ENCODE measurements around the gene CACNG3.

Gene CACNG3

DNA sequence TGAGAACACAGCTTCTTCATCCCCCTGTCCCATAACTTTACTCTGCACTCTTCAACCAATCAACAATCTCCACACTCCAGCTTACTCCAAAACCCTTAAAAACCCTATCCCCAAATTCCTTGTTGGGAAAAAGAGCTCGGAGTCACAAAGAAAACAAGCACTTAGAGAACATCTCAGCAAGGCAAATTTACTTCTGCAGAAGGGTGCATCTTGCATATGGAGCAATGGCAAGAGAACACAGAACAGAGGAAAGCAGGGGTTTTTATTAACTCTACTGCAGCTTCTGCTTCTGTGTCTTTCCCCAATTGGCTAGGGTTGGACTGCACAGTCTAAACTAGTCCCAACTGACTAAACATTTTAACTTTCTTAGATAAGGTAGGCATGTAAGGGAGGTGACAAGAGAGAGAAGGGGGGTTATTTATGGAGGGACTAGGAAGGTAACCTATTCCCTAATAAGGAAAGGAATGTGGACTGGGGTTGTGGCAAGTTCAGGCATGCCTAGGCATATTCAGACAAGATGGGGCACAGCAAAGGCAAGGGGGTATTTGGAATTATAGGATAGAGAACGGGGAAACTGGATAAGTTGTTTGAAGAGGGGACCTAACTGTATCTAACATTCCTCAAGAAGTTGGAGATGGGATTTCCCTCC, 125.5 kb downstream of the CACNG3 start:
- no peaks in the 10 kb centered on the region for H3K4me1 ChIP-seq (ENCODE audit: control extremely low read depth in 1 of 4, control insufficient read depth in 4 of 4, insufficient read depth in 4 of 4, low read length in 3 of 4)
- no peak overlapping the region for H3K4me3 ChIP-seq (ENCODE audit: control insufficient read depth in 1 of 7, extremely low read depth in 1 of 7, insufficient read depth in 4 of 7, low read depth in 2 of 7, low read length in 6 of 7)
- no peak for DNase-seq
- WGBS (ENCODE audit: insufficient coverage): 100% methylated on average over 1 of the region's 2 CpGs
- peaks cover 0 to 2% (median 0%) of the 10 kb centered on the region in 5 experiments for H3K27me3 ChIP-seq (replicated peaks in 2 of 5; ENCODE audit: control insufficient read depth in 4 of 5, insufficient read depth in 5 of 5, low read length in 4 of 5)
- H3K36me3 ChIP-seq (ENCODE audit: control insufficient read depth in 4 of 4, insufficient read depth in 4 of 4, low read length in 3 of 4): no peaks in the 10 kb centered on the region
- POLR2A ChIA-PET: no interaction called here
- H3K27ac ChIP-seq (ENCODE audit: insufficient read depth in 1 of 2, low read depth in 1 of 2, low read length in 2 of 2, poor library complexity in 1 of 2, severe bottlenecking in 2 of 2): no peak overlapping the region
- CTCF ChIA-PET: no interaction called here
- H3K9me3 ChIP-seq (ENCODE audit: control extremely low read depth in 1 of 5, control insufficient read depth in 4 of 5, insufficient read depth in 2 of 5, low read depth in 1 of 5, low read length in 4 of 5): peaks cover 2 to 35% (median 13%) of the 10 kb centered on the region in 5 experiments

DNA sequence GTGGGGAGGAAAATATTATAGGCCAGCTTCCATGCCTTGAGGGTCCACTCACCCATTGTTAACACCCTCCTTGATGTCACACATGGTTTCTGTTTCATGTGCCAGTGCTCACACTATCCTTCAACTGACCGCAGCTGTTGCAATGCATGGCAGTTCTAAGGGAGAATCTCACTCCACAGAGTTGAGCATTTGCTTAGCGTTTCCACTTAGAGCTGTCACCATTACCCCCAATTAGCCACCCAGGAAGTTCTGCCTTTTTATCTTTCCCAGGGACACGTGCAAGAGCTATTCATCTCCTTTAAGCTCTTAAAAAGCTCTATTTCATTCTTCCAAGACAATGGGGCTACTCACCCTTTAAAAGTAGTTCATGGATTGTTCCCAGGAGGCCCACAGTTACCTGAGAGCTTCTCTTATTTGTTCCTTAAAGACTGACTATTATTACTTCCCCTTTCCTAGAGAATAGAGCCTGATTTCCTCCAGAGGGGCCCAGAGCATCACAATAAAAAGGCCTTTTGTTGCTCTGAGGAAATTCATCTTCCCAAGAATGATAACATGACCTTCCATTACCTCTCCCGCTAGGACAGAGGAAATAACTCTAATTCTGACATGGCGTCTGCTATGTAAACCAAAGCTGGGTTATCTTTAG, 126.8 kb downstream of the CACNG3 start:
- Histone ChIP-seq H3K9me3 (ENCODE audit: control extremely low read depth in 1 of 5, control insufficient read depth in 4 of 5, insufficient read depth in 2 of 5, low read depth in 1 of 5, low read length in 4 of 5) (peaks cover 2 to 30% (median 9%) of the 10 kb centered on the region in 5 experiments), H3K4me1 (ENCODE audit: control extremely low read depth in 1 of 4, control insufficient read depth in 4 of 4, insufficient read depth in 4 of 4, low read length in 3 of 4) (no peaks in the 10 kb centered on the region), H3K4me3 (ENCODE audit: control insufficient read depth in 1 of 7, extremely low read depth in 1 of 7, insufficient read depth in 4 of 7, low read depth in 2 of 7, low read length in 6 of 7) (no peak overlapping the region), H3K27me3 (replicated peaks in 2 of 5; ENCODE audit: control insufficient read depth in 4 of 5, insufficient read depth in 5 of 5, low read length in 4 of 5) (peaks cover 0 to 2% (median 0%) of the 10 kb centered on the region in 5 experiments), H3K36me3 (ENCODE audit: control insufficient read depth in 4 of 4, insufficient read depth in 4 of 4, low read length in 3 of 4) (no peaks in the 10 kb centered on the region), H3K27ac (ENCODE audit: insufficient read depth in 1 of 2, low read depth in 1 of 2, low read length in 2 of 2, poor library complexity in 1 of 2, severe bottlenecking in 2 of 2) (no peak overlapping the region)
- POLR2A ChIA-PET: no interaction called here
- no peak for DNase-seq
- WGBS (ENCODE audit: insufficient coverage): 15% methylated on average over 4 of the region's 5 CpGs
- CTCF ChIA-PET: no interaction called here

DNA sequence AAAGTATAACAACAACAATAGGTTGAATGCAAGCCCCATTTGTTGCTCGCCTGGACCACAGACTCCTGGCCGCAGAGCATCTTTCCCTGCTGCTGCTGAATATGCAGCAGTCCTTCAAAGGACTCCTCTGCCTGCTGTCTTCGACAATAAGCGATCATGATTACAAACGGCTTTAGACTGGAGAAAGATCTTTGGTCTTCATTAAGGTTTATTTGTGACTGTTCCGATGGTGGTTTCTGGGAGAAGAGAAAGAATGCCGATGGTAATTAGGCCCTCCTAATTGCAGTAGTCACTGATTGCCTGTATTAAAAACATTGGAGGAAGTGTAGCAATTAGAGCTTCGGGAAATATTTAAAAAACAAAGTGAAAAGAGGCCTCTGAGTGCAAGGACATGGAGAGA, 138.2 kb downstream of the CACNG3 start:
- CTCF ChIA-PET: no interaction called here
- DNase-seq: no peak
- Histone ChIP-seq H3K27me3 (replicated peaks in 2 of 5; ENCODE audit: control insufficient read depth in 4 of 5, insufficient read depth in 5 of 5, low read length in 4 of 5) (peaks cover 0 to 9% (median 2%) of the 10 kb centered on the region in 5 experiments), H3K9me3 (ENCODE audit: control extremely low read depth in 1 of 5, control insufficient read depth in 4 of 5, insufficient read depth in 2 of 5, low read depth in 1 of 5, low read length in 4 of 5) (no peaks in the 10 kb centered on the region), H3K4me1 (ENCODE audit: control extremely low read depth in 1 of 4, control insufficient read depth in 4 of 4, insufficient read depth in 4 of 4, low read length in 3 of 4) (no peaks in the 10 kb centered on the region), H3K27ac (ENCODE audit: insufficient read depth in 1 of 2, low read depth in 1 of 2, low read length in 2 of 2, poor library complexity in 1 of 2, severe bottlenecking in 2 of 2) (no peak overlapping the region), H3K36me3 (ENCODE audit: control insufficient read depth in 4 of 4, insufficient read depth in 4 of 4, low read length in 3 of 4) (no peaks in the 10 kb centered on the region), H3K4me3 (ENCODE audit: control insufficient read depth in 1 of 7, extremely low read depth in 1 of 7, insufficient read depth in 4 of 7, low read depth in 2 of 7, low read length in 6 of 7) (no peak overlapping the region)
- WGBS (ENCODE audit: insufficient coverage): 93% methylated on average over 7 of the region's 8 CpGs
- POLR2A ChIA-PET: no interaction called here

DNA sequence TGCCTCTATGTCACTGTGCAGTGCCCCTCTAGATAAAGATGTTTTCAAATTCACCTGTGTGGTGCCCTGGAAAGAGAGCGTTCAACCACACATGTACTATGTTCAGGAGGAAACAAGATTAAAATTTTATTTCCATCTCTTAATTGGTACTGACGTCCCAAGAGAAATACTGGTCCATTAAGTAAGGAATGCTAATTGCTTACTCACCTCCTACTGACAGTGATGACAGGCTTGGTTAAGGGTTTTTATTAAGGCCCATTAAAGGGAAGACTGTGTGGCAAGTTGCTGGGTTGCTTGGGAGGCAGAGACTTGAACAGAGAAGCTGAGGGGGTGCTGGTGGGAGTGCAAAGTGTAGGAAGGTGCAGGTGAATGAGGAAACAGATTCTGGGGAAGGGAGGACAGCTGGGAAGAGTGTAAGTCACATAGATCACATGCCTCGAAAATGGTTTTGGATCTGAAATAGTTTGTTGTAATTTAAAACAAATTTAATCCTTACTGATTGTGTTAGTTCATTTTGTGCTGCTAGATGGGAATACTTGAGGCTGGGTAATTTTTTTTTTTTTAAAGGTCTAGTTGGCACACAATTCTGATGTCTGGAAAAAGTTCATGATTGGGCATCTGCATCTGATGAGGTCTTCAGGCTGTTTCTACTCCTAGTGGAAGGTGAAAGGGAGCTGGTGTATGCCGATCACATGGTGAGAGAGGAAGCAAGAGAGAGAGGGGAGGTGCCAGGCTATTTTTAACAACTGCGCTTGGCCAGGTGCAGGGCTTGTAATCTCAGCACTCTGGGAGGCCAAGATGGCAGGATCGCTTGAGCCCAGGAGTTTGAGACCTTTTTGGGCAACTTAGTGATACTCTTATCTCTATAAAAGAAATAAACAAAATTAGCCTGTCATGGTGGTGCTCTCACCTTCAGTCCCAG, 140.5 kb downstream of the CACNG3 start:
- peaks cover 0 to 9% (median 2%) of the 10 kb centered on the region in 5 experiments for H3K27me3 ChIP-seq (replicated peaks in 2 of 5; ENCODE audit: control insufficient read depth in 4 of 5, insufficient read depth in 5 of 5, low read length in 4 of 5)
- H3K36me3 ChIP-seq (ENCODE audit: control insufficient read depth in 4 of 4, insufficient read depth in 4 of 4, low read length in 3 of 4): no peaks in the 10 kb centered on the region
- 75% methylated on average over 1 of the region's 6 CpGs for WGBS (ENCODE audit: insufficient coverage)
- H3K4me3 ChIP-seq (ENCODE audit: control insufficient read depth in 1 of 7, extremely low read depth in 1 of 7, insufficient read depth in 4 of 7, low read depth in 2 of 7, low read length in 6 of 7): no peak overlapping the region
- ChIA-PET POLR2A (no interaction called here), CTCF (no interaction called here)
- peaks cover 0 to 2% (median 0%) of the 10 kb centered on the region in 5 experiments for H3K9me3 ChIP-seq (ENCODE audit: control extremely low read depth in 1 of 5, control insufficient read depth in 4 of 5, insufficient read depth in 2 of 5, low read depth in 1 of 5, low read length in 4 of 5)
- no peak for DNase-seq
- no peaks in the 10 kb centered on the region for H3K4me1 ChIP-seq (ENCODE audit: control extremely low read depth in 1 of 4, control insufficient read depth in 4 of 4, insufficient read depth in 4 of 4, low read length in 3 of 4)
- no peak overlapping the region for H3K27ac ChIP-seq (ENCODE audit: insufficient read depth in 1 of 2, low read depth in 1 of 2, low read length in 2 of 2, poor library complexity in 1 of 2, severe bottlenecking in 2 of 2)

DNA sequence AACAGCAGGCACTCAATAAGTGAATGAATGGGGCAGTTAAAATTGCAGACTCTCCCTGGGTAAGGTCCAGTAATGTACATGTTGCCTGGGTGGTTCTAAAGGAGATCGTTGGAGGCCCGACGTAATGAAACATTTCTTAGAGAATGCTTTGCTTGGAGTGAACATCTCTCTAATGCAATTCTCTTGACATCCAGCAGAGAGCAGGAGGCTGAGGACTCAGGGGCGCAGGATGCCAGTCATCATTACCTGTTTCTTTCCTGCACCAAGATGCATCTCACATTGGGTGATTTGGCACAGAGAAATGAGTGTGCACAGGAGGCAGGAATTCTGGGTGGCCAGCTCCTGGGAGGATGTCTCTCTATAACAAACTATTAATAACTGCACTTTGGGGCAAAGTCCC, 152.9 kb downstream of the CACNG3 start:
- no peaks in the 10 kb centered on the region for H3K27me3 ChIP-seq (replicated peaks in 2 of 5; ENCODE audit: control insufficient read depth in 4 of 5, insufficient read depth in 5 of 5, low read length in 4 of 5)
- DNase-seq: no peak
- no peaks in the 10 kb centered on the region for H3K36me3 ChIP-seq (ENCODE audit: control insufficient read depth in 4 of 4, insufficient read depth in 4 of 4, low read length in 3 of 4)
- H3K27ac ChIP-seq (ENCODE audit: insufficient read depth in 1 of 2, low read depth in 1 of 2, low read length in 2 of 2, poor library complexity in 1 of 2, severe bottlenecking in 2 of 2): no peak overlapping the region
- no peaks in the 10 kb centered on the region for H3K4me1 ChIP-seq (ENCODE audit: control extremely low read depth in 1 of 4, control insufficient read depth in 4 of 4, insufficient read depth in 4 of 4, low read length in 3 of 4)
- no peak overlapping the region for H3K4me3 ChIP-seq (ENCODE audit: control insufficient read depth in 1 of 7, extremely low read depth in 1 of 7, insufficient read depth in 4 of 7, low read depth in 2 of 7, low read length in 6 of 7)
- CTCF ChIA-PET: no interaction called here
- WGBS (ENCODE audit: insufficient coverage): 78% methylated on average over 4 of the region's 4 CpGs
- POLR2A ChIA-PET: no interaction called here
- no peaks in the 10 kb centered on the region for H3K9me3 ChIP-seq (ENCODE audit: control extremely low read depth in 1 of 5, control insufficient read depth in 4 of 5, insufficient read depth in 2 of 5, low read depth in 1 of 5, low read length in 4 of 5)

Measured in common myeloid progenitor, CD34-positive (primary cell).